Activated CD4-positive, alpha-beta T cell treated with anti-CD3 and anti-CD28 coated beads for 48 hours (primary cell): Measurements from ENCODE around the gene ATP6V1G3.

Source experiments
- DNase-seq: peaks from one replicate; pipeline ENCODE4 v3.0.0-alpha.2; 2020

The ATP6V1G3 gene

DNA sequence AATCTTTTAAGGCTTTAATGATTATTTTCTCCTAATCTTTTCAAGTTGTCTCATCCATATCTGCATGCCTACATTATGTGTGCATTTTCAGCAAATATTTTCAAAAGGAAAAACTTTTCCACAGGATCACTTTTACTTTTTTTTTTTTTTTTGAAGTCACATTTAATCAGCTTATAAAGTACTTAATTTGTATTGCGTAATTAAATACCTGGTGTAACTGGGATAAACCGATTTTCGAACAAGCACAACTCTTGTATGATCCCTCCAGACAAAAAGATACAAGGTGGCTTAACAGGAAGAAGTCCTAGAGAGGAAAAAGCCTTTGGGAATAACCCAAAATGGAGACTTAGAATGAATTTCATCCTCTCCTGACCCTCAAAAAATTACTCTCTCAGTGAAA lies 1.3 kb upstream of the ATP6V1G3 start:
- DNase-seq: no peak

DNA sequence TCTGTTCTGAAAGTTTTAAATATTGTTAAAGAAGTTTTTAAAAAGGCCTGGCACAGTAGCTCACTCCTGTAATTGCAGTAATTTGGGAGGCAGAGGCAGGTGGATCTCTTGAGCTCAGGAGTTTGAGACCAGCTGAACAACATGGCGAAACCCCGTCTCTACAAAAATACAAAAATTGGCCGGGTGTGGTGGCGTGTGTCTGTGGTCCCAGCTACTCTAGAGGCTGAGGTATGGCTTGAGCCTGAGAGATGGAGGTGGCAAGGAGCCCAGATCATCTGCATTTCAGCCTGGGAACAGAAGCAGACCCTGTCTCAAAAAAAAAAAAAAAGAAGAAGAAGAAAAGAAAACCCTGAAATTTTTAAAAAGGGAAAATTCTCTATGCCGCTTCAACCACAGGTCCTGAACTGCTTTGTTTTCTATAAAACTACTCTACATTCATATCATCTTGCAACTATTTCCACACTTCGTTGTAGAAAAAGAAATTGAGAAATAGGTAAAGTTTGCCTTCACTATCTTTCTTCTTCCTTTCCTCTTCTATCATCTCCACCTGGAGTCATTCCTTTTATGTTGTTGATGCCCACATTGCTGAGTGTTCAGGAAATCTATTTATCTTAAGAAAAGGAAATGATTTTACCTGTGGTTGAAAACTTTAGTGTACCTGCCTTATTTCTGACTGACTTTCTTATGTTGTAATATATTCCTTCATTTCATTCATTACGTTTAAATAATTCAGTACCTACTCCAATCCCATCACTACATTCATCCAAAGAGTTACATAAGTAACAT lies 1.7 kb downstream of the ATP6V1G3 start:
- no peak for DNase-seq

DNA sequence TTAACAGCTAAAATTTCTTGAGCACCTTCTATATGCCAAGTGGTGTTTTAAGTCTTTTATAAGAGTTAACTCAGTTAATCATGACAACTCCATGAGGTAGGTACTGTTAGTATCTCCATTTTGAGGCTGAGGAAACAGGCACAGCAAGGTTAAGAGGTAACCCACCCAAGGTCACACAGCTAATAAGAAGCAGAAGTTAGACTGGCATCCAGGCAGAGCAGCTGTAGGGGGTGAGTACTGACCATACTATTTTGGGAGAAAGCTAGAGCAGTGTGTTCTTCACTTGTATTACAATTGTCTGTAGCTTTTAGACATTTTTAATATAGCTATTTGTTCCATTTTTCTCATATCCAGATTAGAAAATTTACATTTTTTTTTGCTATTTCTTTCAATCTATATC lies 4.8 kb downstream of the ATP6V1G3 start:
- no peak for DNase-seq

DNA sequence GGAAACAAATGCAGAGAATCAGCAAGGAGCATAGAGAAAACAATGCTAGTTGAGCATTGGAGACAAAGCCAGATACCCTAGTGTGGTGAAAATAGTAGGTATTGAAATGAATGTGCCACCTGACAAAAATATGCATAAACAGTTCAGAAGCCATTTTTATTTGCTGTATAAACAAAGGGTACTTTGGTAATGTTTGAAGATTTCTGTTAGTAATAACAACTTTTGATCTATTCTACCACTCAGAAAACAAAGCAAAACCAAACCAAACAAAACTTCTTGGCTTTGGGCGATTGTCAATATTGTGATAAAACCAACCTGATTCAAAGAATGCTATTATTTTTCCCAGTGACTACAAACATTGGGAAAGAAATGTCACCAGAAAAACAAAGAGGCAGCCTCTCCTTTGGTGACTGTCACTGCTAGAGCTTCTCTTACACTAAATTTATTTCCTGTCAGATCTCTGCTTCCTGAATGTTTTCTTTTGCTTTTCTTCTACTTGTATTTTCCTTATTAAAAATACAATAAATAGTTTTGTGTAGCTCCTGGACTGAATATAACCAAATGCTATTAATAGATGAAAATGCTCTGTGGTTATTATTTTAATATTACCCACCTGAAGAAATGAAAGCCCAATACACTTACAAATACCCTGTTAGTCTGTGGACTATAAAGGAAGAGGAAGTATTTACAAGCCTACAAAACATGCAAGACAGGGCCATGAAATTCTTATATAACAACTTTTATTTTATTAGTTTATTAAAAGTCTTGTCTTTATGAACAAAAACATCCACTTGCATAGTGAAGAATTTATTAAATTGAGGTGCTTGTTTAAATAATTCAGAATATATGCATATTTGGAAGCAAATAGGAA lies 5.7 kb downstream of the ATP6V1G3 start:
- no peak for DNase-seq

DNA sequence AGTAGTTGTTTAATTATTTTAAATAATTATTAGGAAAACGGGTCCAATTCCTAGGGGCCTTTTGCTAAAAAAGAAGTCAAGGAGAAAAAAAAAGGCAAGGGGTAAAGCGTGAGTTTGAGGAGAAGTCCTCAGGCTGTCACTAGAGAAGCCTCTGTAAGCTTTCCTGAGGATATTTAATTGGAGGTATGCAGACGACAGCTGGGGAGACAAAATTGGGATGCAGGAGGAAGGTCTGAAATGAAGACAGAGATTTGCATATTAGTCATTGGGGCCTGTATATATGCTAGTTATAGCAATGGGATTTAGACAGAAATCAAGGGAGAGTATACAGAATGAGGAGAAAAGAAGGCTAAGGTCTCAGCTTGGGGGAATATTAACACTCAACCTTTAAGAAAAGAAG lies 8.6 kb downstream of the ATP6V1G3 start:
- no peak for DNase-seq

DNA sequence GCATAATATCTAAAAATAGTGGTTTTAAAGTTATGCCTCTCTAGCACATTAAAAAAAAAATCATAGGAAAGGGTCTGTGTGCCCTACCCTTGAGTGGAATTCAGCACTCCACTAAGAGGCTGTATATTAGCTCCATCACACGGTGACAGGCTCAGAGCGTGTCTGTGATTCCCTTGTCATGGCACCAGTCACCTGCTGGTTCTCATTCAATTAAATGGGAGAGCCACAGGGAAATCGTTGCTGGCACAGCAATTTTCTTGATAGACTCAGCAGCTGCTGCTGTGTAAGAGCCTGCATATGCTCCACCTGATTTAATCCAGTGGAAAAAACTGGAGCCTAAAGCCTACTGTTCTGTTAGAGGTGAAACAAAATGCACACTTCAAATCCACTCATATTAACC lies 9.5 kb downstream of the ATP6V1G3 start:
- no peak for DNase-seq

DNA sequence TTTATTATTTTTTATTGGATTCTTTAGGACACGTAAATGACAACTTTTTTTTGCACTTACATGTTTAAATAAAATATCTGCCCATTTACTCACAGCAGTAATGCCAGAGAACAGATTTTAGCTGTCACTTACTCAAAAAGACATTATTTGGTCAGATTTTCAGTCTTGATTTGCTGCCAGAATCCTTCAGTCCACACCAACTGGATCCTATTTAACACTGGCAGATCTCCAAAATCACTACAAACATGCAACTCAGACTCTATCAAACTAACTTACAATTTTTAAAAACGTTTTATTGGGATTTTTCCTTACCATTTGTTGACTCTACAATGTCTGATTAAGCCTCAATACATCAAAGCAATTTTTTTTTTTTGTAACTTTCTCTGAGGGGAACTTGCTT lies 11.1 kb downstream of the ATP6V1G3 start:
- DNase-seq: no peak

DNA sequence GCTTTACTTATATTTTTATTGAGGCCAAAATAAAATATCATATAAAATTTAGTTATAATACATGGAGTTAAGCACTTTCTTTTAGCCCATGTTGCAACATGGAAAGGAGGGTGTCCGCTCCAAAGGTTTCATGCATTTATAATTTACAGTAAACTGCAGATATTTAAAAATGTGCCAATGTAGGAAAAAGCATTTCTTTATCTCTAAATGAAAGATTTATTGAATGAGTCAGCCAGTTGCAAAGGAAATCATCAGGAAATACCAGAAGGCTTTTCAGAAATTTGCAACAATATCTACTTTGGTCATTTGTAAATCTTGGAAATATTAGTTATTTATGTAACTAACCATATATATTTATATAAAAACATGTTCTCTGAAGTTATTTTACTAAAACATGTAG lies 12.1 kb downstream of the ATP6V1G3 start:
- DNase-seq: no peak

DNA sequence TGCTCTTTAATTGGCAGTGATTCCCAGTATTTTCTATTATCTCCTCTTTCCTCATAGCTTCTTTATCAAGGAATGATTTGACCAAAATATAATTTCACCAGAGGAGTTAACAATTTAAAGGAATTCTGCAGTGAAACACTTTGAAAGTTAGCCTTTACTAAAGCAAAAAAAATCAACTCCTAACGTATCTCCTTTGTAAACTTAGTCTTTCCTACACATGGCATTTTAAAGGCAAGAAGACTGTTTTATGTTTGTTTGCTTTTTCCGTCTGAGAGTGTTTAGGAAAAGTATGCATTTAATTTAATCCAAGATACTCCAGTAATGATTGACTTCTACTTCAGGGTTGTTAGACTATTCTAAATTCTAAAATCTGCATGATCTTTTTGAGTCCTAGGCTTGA lies 15.9 kb downstream of the ATP6V1G3 start:
- DNase-seq: no peak

DNA sequence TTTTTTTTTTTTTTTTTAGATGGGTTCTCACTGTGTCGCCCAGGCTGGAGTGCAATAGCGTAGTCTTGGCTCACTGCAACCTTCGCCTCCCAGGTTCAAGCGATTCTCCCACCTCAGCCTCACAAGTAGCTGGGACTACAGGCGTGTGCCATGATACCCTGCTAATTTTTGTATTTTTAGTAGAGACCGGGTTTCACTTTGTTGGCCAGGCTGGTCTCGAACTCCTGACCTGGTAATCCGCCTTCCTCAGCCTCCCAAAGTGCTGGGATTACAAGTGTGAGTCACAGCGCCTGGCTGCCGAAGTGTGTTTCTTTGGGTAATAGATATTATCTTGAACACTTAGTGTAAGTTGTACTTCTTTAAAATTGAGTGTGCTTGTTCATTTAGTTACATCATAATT lies 16.4 kb downstream of the ATP6V1G3 start:
- DNase-seq: peak; percentile 49

DNA sequence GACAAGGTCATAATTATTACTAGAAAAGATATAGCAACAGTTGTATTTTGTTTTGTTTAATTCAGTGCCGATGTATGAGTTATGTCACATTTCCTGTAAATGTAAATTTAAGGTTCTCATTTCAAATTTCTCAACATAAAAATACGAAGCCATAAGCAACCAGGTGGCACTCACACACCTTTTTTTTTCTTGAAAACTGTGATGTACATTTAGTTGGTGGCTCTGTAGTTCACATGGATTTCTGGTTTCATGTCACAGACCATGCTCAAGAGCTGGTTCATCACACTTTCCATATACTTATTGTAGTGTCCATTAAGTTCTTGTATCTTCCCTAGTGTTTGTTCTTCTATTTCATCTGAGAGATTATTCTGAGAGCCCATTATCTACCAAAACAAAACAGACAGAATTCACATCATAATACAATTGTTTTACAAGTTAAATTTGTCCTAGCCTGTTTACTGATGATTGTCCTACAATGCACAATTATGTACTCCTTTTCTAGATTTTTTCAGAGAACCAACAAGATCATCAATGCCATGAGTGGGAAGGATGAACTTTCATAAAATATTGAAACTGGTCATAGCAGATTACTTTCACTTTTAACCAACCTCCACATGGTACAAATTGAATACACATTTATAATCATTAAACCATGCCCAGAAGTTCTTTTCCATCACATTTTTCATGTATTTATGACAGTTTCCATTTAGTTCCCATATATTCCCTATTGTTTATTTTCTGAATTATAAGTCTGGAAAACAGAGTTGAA lies 17.1 kb downstream of the ATP6V1G3 start:
- DNase-seq: no peak

DNA sequence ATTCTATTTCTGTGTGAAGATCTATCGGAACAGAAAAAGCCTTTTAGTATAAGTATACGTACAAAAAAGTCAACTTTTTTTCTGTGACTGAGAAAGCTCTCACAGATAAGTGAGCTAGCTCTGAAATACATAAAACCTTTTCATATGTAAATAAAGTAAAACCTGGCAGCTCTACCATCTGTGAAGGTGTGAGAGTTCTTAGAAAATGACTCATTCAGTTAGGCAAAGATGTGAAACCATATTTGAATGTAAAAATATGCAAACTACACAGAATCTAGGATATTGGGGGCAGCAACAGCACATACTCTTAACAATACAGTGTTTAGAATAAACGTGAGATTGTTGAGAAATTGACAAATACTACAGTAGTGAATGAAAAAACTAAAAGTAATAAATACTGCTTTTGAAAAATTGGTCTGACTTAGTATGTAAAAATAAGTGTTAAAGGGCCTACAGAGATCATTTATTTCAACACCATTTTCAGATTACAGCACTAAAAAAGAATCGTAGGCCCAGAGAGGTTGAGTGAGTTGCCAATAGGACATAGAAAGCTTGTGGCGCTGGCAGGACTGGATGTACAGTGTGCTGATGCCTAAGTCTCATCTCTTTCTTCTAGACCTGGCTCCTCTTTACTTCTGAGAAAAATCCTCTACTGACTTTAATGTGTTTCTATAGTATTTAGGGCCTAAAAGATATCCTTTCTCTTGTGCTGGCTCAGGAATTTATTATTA lies 19.8 kb downstream of the ATP6V1G3 start:
- DNase-seq: peak; percentile 24

DNA sequence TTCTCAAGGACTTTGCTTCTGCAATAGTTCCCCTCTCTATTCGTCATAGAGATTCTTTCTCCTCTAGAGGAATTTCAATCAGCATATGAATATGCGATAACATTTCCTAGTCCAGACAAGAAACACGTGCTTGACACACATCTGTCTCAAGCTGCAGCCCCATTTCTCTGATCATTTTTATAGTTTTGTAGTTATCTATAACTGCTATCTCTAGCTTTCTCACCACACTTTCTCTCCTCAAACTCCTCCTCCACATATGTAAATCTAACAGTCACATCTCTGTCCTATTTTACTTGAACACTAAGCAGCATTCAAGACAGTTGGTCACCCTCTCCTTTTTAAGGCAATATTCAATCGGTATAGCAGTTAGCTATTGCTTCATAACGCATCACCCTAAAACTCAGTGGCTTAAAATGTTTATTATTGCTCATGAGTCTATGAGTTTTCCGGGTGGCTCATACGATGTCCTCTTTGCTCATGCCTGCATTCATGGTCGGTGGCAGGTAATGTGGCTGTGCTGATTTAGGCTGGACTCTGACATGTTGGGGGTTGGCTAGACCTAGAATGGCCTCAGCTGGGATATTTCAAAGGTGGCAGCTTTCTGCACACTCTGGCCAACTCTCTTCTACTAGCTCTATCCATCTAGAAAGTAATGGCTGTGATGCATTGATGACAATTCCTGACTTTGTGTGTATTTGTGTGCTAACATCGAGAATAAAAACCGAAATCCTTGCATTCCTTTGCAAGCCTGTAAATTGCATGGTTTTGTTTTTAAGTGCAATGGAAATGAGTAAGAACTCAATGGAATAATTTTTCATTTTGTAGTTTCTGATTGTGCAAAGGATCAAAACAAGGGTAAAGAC lies 20.6 kb downstream of the ATP6V1G3 start:
- DNase-seq: peak; percentile 26

DNA sequence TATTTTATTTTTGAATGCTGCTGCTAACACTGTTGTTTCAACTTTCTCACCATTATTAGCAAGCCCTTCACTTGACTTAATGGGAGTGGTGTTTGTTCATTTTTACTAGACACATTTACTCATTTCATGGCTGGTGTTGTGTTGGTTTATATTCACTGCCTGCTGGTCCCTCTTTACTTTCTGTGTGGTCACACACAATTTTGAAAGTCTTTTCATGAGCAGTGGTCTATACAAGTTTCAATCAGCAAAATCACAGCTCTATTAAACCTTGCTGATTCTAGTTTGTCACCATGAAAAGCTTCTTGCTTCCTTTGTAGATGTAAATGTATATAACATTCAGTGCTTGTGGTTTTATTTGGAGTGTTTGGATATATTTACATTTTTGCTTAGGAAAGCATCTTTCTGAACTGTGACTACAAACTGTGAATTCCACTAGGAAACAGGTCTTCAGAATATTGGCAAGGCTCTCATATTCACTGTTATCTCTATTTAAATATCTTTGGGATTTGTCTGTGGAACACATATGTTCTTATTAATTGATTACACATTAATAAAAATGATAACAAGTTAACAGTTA lies 22.8 kb downstream of the ATP6V1G3 start:
- DNase-seq: no peak

DNA sequence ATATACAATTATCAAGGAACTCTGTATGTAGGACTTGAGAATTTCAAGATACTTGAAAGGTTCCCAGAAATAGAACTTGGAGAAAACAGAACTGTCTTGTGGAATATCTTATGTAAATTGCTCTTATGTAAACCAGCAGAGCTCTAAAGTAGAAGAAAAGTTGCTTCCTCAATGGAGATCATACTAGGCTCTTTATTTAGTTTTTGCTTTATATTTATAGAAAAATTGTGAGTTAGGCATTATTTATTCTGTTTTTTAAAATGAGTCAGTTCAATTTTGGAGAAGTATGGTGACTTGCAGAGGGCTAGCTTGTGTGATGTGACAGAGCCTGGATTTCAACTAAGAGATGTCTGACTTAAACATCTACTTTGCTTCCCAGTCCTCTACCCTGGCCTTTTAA lies 40.4 kb downstream of the ATP6V1G3 start:
- no peak for DNase-seq

DNA sequence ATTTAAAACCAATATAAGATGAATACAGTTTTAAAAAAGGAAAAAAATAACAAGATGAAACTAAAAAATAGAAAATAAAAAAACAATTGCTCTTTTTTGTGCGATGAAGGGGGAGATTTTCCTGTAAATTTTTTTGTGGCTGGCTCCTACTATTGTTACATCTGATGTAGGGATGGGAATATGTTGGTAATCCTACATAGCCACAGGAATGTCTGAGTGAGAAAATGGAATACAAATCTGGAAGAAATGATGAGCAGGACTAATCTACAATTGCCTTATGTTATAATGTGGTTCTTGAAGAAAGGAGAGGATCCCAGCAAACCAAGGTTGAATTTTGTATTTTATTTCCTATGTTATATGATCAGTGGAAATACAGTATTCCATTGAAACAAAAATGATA lies 40.9 kb downstream of the ATP6V1G3 start:
- DNase-seq: no peak

DNA sequence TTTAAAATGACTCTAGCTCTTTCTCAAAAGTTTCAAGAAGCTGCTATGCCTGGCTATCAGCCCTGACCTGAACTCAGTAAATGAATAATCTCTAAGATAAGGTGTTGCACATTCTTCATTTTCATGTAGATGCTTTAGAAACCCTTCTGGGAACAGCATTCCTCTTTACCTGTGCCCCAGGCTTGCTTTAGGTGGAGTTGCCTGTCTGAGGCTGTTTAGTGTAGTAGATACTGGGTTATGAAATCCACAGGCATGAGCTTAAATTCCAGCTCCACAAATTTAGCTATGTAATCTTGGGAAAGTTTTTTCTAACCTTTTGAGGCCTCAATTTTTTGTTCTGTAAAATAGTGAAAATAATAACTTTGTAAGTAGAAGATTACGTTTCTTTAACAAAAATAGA lies 41.6 kb downstream of the ATP6V1G3 start:
- DNase-seq: no peak

DNA sequence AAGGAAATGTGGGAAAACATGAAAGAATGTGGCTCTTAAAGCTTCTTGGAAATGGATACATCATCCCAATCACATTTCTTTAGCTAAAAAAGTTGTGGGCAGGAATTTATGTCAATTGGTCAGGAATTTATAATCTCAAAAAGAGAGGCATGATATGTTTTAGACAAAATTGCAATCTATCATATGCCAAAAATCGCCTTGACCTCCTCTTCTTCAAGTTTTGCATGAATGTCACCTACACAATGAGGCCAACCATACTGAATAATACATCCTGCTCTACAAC lies 42.4 kb downstream of the ATP6V1G3 start:
- DNase-seq: no peak

DNA sequence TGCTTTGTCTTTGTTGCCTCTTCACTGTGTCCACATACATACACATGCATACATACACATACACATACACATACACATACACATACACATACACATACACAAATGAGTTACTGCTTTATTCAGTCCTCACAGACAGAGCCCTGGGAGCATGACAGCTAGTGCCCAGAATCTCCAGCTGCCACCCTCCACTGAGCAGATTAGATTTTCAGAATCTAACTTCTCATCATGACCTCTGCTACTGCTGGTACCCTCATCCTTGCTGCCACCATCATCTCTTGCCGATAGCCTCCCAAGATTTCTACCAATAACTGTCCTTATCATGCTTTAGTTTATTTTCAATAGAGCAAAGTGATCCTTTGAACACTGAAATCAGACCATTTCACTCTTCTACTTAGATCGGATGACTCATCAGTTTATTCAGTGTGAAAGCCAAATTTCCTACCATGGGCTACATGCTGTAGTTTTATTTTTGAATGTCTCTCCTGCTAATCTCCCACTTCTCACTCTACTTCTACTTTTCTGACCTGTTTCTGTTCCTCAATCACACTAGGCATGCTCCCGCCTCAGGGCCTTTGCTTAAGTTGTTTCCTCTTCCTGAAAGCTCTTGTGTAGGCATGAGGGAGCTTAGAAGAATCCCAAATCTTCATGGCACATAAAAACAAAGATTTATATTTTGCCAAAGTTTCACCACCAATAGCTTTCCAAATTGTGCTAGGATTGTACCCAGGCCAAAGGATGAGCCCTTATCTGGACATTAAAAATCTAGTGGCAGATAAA lies 43.0 kb downstream of the ATP6V1G3 start:
- no peak for DNase-seq

DNA sequence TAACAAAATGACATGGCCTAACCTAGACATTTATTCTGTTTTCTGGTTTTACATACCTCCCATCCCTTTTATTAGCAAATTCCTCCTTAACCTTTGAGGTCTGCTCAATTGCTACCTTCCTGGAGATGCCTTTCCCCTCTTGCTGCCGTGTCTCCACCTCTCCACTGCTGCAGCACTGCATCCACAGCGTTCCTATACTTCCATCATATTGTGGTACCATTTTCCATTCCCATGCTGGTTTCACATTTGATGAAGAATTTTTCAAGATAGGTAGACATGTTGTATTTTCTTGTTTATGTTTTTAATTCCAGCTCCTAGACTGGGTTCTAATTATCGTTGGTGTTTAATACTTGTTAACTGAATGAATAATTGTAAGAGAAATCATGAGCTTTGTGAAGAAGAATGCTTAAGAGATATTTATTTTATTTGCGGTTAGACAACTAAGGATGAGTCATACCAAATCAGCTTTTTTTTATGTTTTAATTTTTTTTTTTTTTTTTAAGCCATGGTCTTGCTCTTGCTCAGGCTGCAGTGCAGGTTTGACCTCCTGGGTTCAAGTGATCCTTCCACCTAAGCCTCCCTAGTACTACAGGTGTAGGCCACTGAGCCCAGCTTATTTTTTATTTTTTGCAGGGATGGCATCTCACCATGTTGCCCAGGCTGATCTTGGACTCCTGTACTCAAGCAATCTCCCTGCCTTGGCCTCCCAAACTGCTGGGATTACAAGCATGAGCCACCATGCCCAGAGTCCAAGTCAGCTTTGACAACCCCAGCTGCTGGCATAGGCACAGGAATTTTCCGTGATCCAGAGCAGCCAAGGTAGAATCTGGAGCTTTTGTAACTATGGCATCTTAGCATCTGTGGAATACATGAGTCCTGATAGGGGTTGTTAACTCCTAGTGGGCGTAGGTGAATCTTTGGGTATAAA lies 44.0 kb downstream of the ATP6V1G3 start:
- DNase-seq: no peak
